Activated T-cell treated with anti-CD3 and anti-CD28 coated beads, Interleukin-2, amount 50 U/mL, for 24 hours (primary cell): ENCODE measurements around the gene RAD51B.

Source experiments
- DNase-seq: peaks from one replicate; pipeline ENCODE4 v3.0.0-alpha.2; 2020
- H3K27ac Mint-ChIP-seq: 2 replicates; pipeline ENCODE4 v1.8.0; 2020; ENCODE audit warnings: mild to moderate bottlenecking, mixed read lengths
- H3K27me3 Mint-ChIP-seq: 2 replicates; pipeline ENCODE4 v1.8.0; 2020; ENCODE audit warnings: mixed read lengths
- H3K36me3 Mint-ChIP-seq: 2 replicates; pipeline ENCODE4 v1.8.0; 2020; ENCODE audit warnings: low read depth, mixed read lengths
- H3K4me1 Mint-ChIP-seq: 2 replicates; pipeline ENCODE4 v1.8.0; 2020; ENCODE audit warnings: low read depth, mixed read lengths
- H3K4me3 Mint-ChIP-seq: 2 replicates; pipeline ENCODE4 v1.8.0; 2020; ENCODE audit warnings: mild to moderate bottlenecking, moderate library complexity, mixed read lengths
- H3K9me3 Mint-ChIP-seq: 2 replicates; pipeline ENCODE4 v1.8.0; 2020; ENCODE audit warnings: mixed read lengths

Gene RAD51B

GRCh38 chr14:68403191-68404145 lies 583.9 kb downstream of the RAD51B start:
- DNase-seq = no peak
- no peak overlapping the region for H3K4me3 Mint-ChIP-seq
- no peaks in the 10 kb centered on the region for H3K36me3 Mint-ChIP-seq

GRCh38 chr14:68404146-68404527 lies 584.6 kb downstream of the RAD51B start:
- H3K4me1 Mint-ChIP-seq = peaks cover 51% of the 10 kb centered on the region
- no peak overlapping the region for H3K4me3 Mint-ChIP-seq
- H3K27ac Mint-ChIP-seq = peak overlapping the region; percentile 75
- H3K27me3 Mint-ChIP-seq = no peaks in the 10 kb centered on the region
- no peaks in the 10 kb centered on the region for H3K9me3 Mint-ChIP-seq
- H3K36me3 Mint-ChIP-seq = no peaks in the 10 kb centered on the region
- DNase-seq = no peak

More at GRCh38 chr14:68403191-68404145, 583.9 kb downstream of the RAD51B start:
- no peak overlapping the region for H3K27ac Mint-ChIP-seq
- H3K27me3 Mint-ChIP-seq = no peaks in the 10 kb centered on the region
- peaks cover 47% of the 10 kb centered on the region for H3K4me1 Mint-ChIP-seq
- no peaks in the 10 kb centered on the region for H3K9me3 Mint-ChIP-seq

DNA sequence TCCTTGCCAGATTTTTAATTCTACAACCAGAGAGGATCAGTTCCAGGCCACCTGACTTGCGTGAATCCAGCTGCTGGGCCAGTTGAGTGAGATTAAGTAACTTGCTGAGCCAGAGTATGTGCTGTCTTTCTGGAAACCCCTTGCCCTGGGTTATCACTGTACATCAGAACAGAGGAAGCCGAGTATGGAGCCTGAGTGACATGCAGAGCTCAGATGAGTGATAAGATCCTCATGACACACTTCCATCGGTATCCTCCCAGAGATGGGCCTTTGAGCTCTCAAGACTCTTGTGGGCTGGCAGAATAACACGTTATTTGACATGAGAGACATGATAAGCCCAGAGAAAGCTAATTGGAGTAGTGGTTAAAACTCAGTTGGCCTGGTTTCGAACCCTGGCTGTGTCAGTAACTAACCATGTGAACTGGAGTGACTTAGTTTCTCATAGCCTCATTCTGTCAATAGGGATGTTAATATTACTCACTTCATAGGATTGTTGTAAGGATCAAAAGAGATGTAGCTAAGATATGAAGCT lies 585.1 kb downstream of the RAD51B start:
- no peaks in the 10 kb centered on the region for H3K9me3 Mint-ChIP-seq
- H3K4me3 Mint-ChIP-seq = no peak overlapping the region
- H3K4me1 Mint-ChIP-seq = peaks cover 56% of the 10 kb centered on the region
- no peaks in the 10 kb centered on the region for H3K36me3 Mint-ChIP-seq
- DNase-seq = no peak
- H3K27me3 Mint-ChIP-seq = no peaks in the 10 kb centered on the region
- H3K27ac Mint-ChIP-seq = peak overlapping the region; percentile 75

DNA sequence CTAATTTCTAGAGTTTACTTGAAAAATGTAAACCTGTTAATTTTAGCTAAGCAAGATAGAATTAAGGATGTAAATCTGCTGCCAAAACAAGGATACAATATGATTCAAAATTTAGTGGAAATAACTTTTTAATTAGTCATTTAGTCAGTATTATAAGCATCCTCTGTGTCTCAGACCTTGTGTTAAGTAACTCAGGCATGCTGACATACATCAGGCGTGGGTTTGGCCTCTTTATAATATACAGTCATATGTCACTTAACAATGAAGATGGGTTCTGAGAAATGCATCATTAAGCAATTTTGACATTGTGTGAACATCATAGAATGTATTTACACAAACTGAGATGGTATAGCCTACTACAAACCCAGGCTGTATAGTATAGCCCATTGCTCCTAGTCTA lies 586.4 kb downstream of the RAD51B start:
- Mint-ChIP-seq H3K36me3 (no peaks in the 10 kb centered on the region), H3K9me3 (no peaks in the 10 kb centered on the region), H3K27me3 (no peaks in the 10 kb centered on the region), H3K27ac (peak overlapping the region; percentile 8), H3K4me1 (peaks cover 49% of the 10 kb centered on the region), H3K4me3 (no peak overlapping the region)
- DNase-seq = no peak

DNA sequence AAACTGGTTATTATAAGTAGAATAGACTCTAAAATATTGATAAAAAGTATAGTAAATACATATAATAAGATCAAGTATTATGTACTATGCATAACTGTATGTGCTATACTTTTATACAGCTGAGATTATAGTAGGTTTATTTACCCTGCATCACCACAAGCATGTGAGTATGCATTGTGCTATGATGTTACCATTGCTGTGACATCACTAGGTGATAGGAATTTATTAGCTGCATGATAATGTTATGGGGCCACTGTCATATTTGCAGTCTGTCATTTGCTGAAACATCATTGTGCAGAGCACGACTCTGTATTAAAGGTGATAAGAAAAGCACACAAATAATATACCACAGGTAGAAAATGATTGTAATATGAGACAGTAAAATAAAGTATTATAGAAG lies 587.7 kb downstream of the RAD51B start:
- no peak for DNase-seq
- H3K4me3 Mint-ChIP-seq = no peak overlapping the region
- H3K36me3 Mint-ChIP-seq = no peaks in the 10 kb centered on the region
- H3K9me3 Mint-ChIP-seq = no peaks in the 10 kb centered on the region
- H3K4me1 Mint-ChIP-seq = peaks cover 44% of the 10 kb centered on the region
- H3K27ac Mint-ChIP-seq = no peak overlapping the region
- H3K27me3 Mint-ChIP-seq = no peaks in the 10 kb centered on the region

DNA sequence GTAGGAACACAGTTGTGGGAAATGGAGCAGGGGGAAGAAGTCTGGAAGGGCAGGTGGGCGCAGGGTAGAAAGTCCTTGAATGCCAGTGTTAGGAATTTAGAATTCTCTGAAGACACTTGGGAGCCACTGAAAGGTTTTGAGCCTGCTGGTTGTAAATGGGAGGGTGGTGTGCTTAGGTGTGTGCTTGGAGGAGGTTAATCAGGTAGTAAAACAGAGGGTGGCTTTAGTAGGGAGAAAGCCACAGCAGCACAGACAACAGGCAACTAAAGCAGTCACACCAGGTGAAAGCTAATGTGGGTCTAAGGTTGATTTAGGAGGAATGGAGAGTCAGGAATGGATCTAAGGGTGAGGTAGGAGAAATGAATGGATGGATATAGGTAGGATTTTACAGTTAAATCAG lies 588.2 kb downstream of the RAD51B start:
- no peaks in the 10 kb centered on the region for H3K27me3 Mint-ChIP-seq
- H3K9me3 Mint-ChIP-seq = no peaks in the 10 kb centered on the region
- H3K36me3 Mint-ChIP-seq = no peaks in the 10 kb centered on the region
- DNase-seq = no peak
- H3K4me3 Mint-ChIP-seq = no peak overlapping the region
- H3K27ac Mint-ChIP-seq = no peak overlapping the region
- H3K4me1 Mint-ChIP-seq = peaks cover 41% of the 10 kb centered on the region

- DNase-seq = no peak
These were observed 589.1 kb downstream of the RAD51B start for GRCh38 chr14:68408680-68409079.

DNA sequence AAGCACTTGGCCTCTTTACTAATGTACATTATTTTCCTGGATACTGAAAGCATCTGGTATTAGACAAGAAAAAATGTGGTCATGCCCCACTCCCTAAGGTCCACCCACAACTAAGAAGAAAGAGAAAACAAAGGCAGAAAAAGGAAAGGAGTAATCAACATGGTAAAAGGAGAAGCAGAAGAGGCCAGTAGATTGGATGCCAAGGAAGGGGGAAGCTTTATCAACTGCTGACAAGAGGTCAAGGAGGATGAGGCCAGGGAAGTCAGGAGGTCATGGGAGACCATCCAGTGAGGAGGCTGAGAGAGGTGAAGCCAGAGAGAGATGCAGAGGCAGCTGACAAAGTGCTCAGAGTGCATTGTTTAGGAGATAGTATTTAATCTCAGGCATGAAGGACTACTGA lies 589.8 kb downstream of the RAD51B start:
- Mint-ChIP-seq H3K36me3 (no peaks in the 10 kb centered on the region), H3K4me3 (no peak overlapping the region), H3K27me3 (no peaks in the 10 kb centered on the region), H3K4me1 (peaks cover 28% of the 10 kb centered on the region), H3K27ac (no peak overlapping the region), H3K9me3 (no peaks in the 10 kb centered on the region)
- no peak for DNase-seq

More at GRCh38 chr14:68408680-68409079, 589.1 kb downstream of the RAD51B start:
- Mint-ChIP-seq H3K4me3 (no peak overlapping the region), H3K27me3 (no peaks in the 10 kb centered on the region), H3K4me1 (peaks cover 35% of the 10 kb centered on the region), H3K36me3 (no peaks in the 10 kb centered on the region), H3K9me3 (no peaks in the 10 kb centered on the region), H3K27ac (no peak overlapping the region)

GRCh38 chr14:68412505-68413465 lies 593.2 kb downstream of the RAD51B start:
- peaks cover 13% of the 10 kb centered on the region for H3K4me1 Mint-ChIP-seq
- H3K4me3 Mint-ChIP-seq = no peak overlapping the region
- no peaks in the 10 kb centered on the region for H3K36me3 Mint-ChIP-seq
- no peak for DNase-seq
- no peaks in the 10 kb centered on the region for H3K27me3 Mint-ChIP-seq
- H3K27ac Mint-ChIP-seq = no peak overlapping the region
- no peaks in the 10 kb centered on the region for H3K9me3 Mint-ChIP-seq

- H3K4me1 Mint-ChIP-seq = peaks cover 11% of the 10 kb centered on the region
- no peak overlapping the region for H3K4me3 Mint-ChIP-seq
- no peak for DNase-seq
- no peaks in the 10 kb centered on the region for H3K36me3 Mint-ChIP-seq
- H3K27ac Mint-ChIP-seq = no peak overlapping the region
- H3K9me3 Mint-ChIP-seq = no peaks in the 10 kb centered on the region
- H3K27me3 Mint-ChIP-seq = no peaks in the 10 kb centered on the region
These were observed 593.9 kb downstream of the RAD51B start for GRCh38 chr14:68413509-68413908.

- H3K9me3 Mint-ChIP-seq = no peaks in the 10 kb centered on the region
- H3K27ac Mint-ChIP-seq = no peak overlapping the region
- no peaks in the 10 kb centered on the region for H3K27me3 Mint-ChIP-seq
- H3K36me3 Mint-ChIP-seq = no peaks in the 10 kb centered on the region
- peaks cover 11% of the 10 kb centered on the region for H3K4me1 Mint-ChIP-seq
- DNase-seq = no peak
- H3K4me3 Mint-ChIP-seq = no peak overlapping the region
These were observed 594.5 kb downstream of the RAD51B start for GRCh38 chr14:68414121-68414520.

DNA sequence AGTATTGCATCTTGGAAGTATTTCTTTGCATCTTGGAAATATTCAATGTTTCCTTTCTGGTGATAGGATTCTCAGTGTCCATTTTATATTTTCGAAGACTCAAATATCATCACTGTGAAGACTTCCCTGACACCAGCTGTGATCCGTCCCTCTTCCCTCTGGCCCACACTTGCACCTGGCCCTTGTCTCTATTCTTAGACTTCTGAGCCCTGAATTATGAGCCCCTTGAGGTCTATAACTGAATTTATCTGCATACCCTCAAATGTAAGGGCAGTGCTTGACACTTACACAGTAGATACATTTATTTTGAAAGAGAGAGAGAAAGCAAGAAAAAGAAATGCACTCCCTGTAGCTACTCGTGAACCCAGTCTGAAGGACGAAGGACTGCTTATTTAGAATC lies 596.6 kb downstream of the RAD51B start:
- no peaks in the 10 kb centered on the region for H3K27me3 Mint-ChIP-seq
- no peaks in the 10 kb centered on the region for H3K36me3 Mint-ChIP-seq

DNA sequence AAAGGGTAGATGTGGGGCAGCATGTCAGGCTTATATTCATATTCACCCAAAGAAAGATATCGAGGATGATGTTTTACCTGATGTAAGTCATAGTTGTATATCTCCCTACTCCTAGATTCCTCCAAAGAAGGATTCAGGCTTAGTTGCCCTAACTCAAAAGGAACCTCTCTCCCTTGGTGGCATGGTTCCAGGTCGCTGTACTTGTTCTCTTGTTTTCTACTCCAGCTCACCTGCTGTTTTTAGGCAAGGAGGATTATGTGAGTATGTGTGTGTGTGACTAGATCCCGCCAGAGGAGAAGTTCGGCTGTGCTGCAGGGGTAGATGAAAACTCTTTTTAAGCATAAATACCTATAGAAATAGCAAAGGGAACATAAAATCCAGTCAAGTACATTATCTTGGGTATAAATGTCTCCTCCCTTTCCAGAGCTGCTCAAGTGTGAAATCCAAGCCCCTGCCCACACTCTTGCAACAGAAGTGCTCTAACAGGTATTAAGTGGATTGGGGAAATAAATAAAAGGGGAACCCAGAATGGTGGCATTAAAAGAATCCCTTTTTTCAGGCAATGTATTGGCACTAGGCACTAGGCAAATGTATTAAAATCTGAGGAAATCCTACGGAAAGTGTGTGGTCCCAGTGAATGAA lies 597.6 kb downstream of the RAD51B start:
- Mint-ChIP-seq H3K9me3 (no peaks in the 10 kb centered on the region), H3K4me1 (peaks cover 15% of the 10 kb centered on the region), H3K27me3 (no peaks in the 10 kb centered on the region), H3K27ac (no peak overlapping the region), H3K36me3 (no peaks in the 10 kb centered on the region), H3K4me3 (no peak overlapping the region)
- no peak for DNase-seq

More for the DNA sequence above, 596.6 kb downstream of the RAD51B start:
- Mint-ChIP-seq H3K4me1 (peaks cover 15% of the 10 kb centered on the region), H3K4me3 (no peak overlapping the region), H3K27ac (no peak overlapping the region), H3K9me3 (no peaks in the 10 kb centered on the region)
- DNase-seq = no peak
